Measurements from ENCODE around the gene MDC1. TPM values are rescaled to one million over a fixed set of nuclear protein-coding genes. Genes with fewer than 3 reads are reported as not detected.

Gene MDC1
- total RNA-seq, 4 donors from 2014 or later = 21.3 to 36.0 (median 26.2) TPM

- H3K36me3 ChIP-seq = peaks cover 0 to 61% (median 5%) of the 10 kb centered on the region in 3 donors
- no peak for DNase-seq (ENCODE audit: low spot score in 2 of 2)
- no peaks in the 10 kb centered on the region for H3K27me3 ChIP-seq
- TF ChIP-seq EP300 (IDR thresholded peaks at IDR 0.05) = no peak
- no peak for TF ChIP-seq CTCF (IDR thresholded peaks at IDR 0.05)
- TF ChIP-seq POLR2A (IDR thresholded peaks at IDR 0.05) = no peak
- no peaks in the 10 kb centered on the region for H3K9me3 ChIP-seq
- no peak overlapping the region for H3K27ac ChIP-seq
- WGBS, 2 donors = 96 to 100% methylated on average over 1 of the region's 1 CpG
- peaks cover 0 to 29% (median 13%) of the 10 kb centered on the region in 4 donors for H3K4me1 ChIP-seq
- H3K4me3 ChIP-seq = no peak overlapping the region
Observed at GRCh38 chr6:30714263-30714662, 2.8 kb downstream of the MDC1 start.

GRCh38 chr6:30712441-30712945, 4.6 kb downstream of the MDC1 start:
- Histone ChIP-seq H3K36me3 (peaks cover 0 to 79% (median 5%) of the 10 kb centered on the region in 3 donors), H3K4me3 (no peak overlapping the region), H3K9me3 (no peaks in the 10 kb centered on the region), H3K4me1 (peaks cover 0 to 13% (median 2%) of the 10 kb centered on the region in 4 donors), H3K27me3 (no peaks in the 10 kb centered on the region), H3K27ac (no peak overlapping the region)
- WGBS, 2 donors = 90 to 94% methylated on average over 7 of the region's 7 CpGs
- TF ChIP-seq CTCF (IDR thresholded peaks at IDR 0.05) (no peak), POLR2A (IDR thresholded peaks at IDR 0.05) (no peak), EP300 (IDR thresholded peaks at IDR 0.05) (no peak)
- no peak for DNase-seq (ENCODE audit: low spot score in 2 of 2)

GRCh38 chr6:30711758-30712380, 5.2 kb downstream of the MDC1 start:
- 95 to 100% methylated on average over 1 of the region's 1 CpG for WGBS, 2 donors
- no peak for DNase-seq (ENCODE audit: low spot score in 2 of 2)
- peaks cover 0 to 13% (median 2%) of the 10 kb centered on the region in 4 donors for H3K4me1 ChIP-seq
- peaks cover 0 to 85% (median 5%) of the 10 kb centered on the region in 3 donors for H3K36me3 ChIP-seq
- H3K4me3 ChIP-seq = no peak overlapping the region
- TF ChIP-seq POLR2A (IDR thresholded peaks at IDR 0.05) = no peak
- no peak for TF ChIP-seq EP300 (IDR thresholded peaks at IDR 0.05)
- no peak for TF ChIP-seq CTCF (IDR thresholded peaks at IDR 0.05)
- H3K27me3 ChIP-seq = no peaks in the 10 kb centered on the region
- no peak overlapping the region for H3K27ac ChIP-seq
- H3K9me3 ChIP-seq = no peaks in the 10 kb centered on the region

- Histone ChIP-seq H3K36me3 (peaks cover 0 to 100% (median 5%) of the 10 kb centered on the region in 3 donors), H3K9me3 (no peaks in the 10 kb centered on the region), H3K27ac (no peak overlapping the region), H3K4me3 (no peak overlapping the region), H3K4me1 (no peaks in the 10 kb centered on the region), H3K27me3 (no peaks in the 10 kb centered on the region)
- TF ChIP-seq EP300 (IDR thresholded peaks at IDR 0.05) = no peak
- TF ChIP-seq CTCF (IDR thresholded peaks at IDR 0.05) = no peak
- no peak for TF ChIP-seq POLR2A (IDR thresholded peaks at IDR 0.05)
- WGBS, 2 donors = 95 to 98% methylated on average over 2 of the region's 2 CpGs
- DNase-seq (ENCODE audit: low spot score in 2 of 2) = no peak
Observed at GRCh38 chr6:30709101-30709868, 7.8 kb downstream of the MDC1 start.

Measured in tibial nerve (tissue), 4 donors.